ENCODE measurements around the gene PDXDC1.
"Not testable (repeated sequence)": the region's sequence is repeated elsewhere in the genome, so short reads cannot be mapped to it uniquely, and the experiment has no call there.

Gene PDXDC1

DNA sequence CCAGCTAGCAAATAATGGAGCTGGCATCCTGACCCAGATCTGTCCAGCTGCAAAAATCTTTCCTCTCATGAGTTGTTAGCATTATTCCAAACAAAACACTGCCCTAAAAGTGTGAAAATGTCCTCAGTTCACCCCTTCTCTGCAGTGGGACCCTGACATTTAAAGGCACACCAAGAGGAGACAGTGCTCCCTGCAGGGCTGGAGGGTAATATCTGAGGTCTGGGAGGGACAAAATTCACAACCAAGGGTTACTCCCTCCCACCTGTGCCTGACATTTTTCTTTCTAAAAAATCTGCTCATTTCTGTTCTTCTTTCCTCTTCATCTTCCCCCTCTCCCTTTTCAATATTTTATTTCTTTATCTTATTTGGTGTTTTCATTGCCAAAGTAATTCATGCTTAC lies 191.4 kb downstream of the PDXDC1 start:
- not testable (repeated sequence) for DNase-seq

DNA sequence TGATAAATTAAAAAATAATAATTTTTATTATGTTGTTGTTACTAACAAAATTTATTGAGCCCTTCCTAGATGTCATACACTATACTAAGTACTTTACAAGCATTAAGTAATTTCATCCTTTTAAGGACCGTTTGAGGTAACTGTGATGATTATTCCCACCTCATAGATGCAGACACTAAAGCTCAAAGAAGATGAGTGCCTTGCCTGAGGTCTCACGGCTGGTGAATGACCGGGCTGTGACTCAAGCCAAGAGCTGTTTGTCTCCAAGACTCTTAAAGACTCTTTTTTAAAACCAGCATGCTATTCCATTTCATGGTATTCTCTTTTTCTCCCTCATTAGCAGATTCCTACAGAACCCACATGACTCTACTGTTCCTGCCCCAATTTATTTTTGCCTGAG lies 193.5 kb downstream of the PDXDC1 start:
- not testable (repeated sequence) for DNase-seq

DNA sequence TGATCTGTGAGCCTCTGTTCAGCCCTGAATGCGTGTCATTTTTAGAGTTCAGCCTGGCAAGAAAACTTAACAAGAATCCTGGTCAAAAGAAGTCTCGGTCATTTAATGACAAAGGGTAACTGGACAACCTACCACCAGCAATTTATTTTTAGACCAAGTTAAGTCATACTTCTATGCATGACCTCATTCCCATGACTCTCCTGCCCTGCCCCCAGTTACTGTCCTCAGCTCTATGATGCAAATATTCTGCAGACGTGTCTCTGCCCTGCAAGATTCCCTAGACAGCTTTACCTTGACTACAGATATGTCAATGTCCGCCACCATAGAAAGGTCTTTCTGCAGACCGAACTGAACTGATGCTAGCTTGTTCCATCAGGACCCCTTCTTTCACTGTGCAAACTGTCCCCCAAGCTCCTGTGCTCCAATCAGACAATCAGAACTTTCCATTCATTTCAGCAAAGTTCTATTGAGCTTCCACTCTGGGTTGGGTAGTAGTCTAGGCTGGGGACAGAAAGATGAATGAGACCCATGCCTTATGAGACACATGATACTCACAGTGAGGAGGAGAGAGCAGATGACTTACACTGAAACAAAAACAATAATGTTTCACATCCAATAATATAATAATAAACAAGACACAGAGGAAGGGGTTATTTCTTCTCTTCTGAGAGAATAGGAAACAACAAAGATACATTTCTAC lies 194.3 kb downstream of the PDXDC1 start:
- DNase-seq: not testable (repeated sequence)

DNA sequence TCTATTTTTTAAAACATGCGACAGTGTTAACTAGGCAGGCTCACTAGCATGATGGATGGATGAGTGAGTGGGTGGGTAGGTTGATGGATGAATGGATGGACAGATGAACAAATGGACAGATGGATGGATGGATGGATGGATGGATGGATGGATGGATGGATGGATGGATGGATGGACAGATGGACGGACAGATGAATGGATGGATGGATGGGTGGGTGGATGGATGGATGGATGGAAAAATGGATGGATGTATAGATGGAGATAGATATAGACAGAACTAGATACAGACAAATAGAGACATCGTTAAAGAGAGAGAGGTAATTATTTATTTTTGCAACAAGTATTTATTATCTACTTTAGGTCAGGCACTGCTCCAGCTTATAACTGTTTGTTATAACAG lies 205.1 kb downstream of the PDXDC1 start:
- not testable (repeated sequence) for DNase-seq

DNA sequence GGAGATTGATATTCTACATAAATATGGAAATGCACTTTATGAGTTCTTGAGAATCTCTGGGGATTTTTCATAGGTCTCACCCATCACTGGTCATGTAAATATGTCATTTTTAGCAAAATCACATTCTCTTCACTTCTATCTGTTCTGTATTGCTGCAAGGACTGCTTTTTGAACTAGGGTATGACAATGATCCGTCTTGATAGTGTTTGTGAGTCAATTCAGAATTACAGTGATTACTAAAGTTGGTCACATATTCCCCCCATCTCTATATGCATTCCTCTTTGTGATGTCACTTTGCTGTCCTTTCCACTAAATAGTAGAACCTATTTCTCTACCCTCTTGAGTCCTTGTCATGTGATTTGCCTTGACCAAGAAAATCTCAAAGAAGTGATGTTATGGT lies 206.1 kb downstream of the PDXDC1 start:
- not testable (repeated sequence) for DNase-seq

DNA sequence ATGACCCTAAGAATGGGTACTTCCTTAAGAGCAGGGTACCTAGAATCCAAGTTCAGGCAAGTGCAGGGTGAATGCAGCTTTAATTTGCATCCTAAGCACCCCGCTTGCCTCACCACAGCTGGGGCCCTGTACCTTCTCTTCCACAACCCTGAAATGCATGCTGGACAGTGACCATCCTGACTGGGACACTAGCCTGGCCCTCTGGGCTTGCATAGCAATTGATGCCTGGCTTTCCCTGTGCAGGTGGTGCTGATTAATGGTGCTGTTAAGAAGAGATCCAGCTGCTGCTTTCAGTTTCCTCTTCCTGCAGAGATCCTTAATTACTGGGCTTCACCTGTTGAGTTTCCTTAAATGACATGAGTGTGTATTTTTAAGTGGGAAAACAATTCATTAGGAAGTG lies 209.2 kb downstream of the PDXDC1 start:
- not testable (repeated sequence) for DNase-seq

Data from NCI-H226 (cell line).